ENCODE data around the gene NPAS3. TPM values are rescaled to one million over a fixed set of nuclear protein-coding genes. Genes with fewer than 3 reads are reported as not detected.

The NPAS3 gene
- total RNA-seq, 3 donors from 2014 or later: 0.96 to 4.0 (median 2.0) TPM

- Histone ChIP-seq H3K27me3 (no peaks in the 10 kb centered on the region), H3K36me3 (no peaks in the 10 kb centered on the region), H3K4me1 (no peaks in the 10 kb centered on the region), H3K9me3 (no peaks in the 10 kb centered on the region), H3K27ac (no peak overlapping the region), H3K4me3 (no peak overlapping the region)
- TF ChIP-seq POLR2A (IDR thresholded peaks at IDR 0.05) (no peak), POLR2AphosphoS5 (IDR thresholded peaks at IDR 0.05) (no peak), CTCF (IDR thresholded peaks at IDR 0.05) (no peak)
- intact Hi-C loops (cut with DNase I; ENCODE audit: low total_unique reads): no loop called here
- no peak for DNase-seq (ENCODE audit: low spot score in 2 of 2)
Observed at GRCh38 chr14:33469898-33470297, 531.2 kb downstream of the NPAS3 start.

GRCh38 chr14:33471776-33472175 lies 533.1 kb downstream of the NPAS3 start:
- Histone ChIP-seq H3K9me3 (no peaks in the 10 kb centered on the region), H3K27ac (no peak overlapping the region), H3K4me1 (no peaks in the 10 kb centered on the region), H3K4me3 (no peak overlapping the region), H3K36me3 (no peaks in the 10 kb centered on the region), H3K27me3 (no peaks in the 10 kb centered on the region)
- TF ChIP-seq CTCF (IDR thresholded peaks at IDR 0.05) (no peak), POLR2AphosphoS5 (IDR thresholded peaks at IDR 0.05) (no peak), POLR2A (IDR thresholded peaks at IDR 0.05) (no peak)
- DNase-seq (ENCODE audit: low spot score in 2 of 2): no peak
- intact Hi-C loops (cut with DNase I; ENCODE audit: low total_unique reads): no loop called here

- intact Hi-C loops (cut with DNase I; ENCODE audit: low total_unique reads): no loop called here
- no peak for TF ChIP-seq CTCF (IDR thresholded peaks at IDR 0.05)
- TF ChIP-seq POLR2AphosphoS5 (IDR thresholded peaks at IDR 0.05): no peak
- TF ChIP-seq POLR2A (IDR thresholded peaks at IDR 0.05): no peak
- Histone ChIP-seq H3K4me3 (no peak overlapping the region), H3K9me3 (no peaks in the 10 kb centered on the region), H3K4me1 (no peaks in the 10 kb centered on the region), H3K27me3 (no peaks in the 10 kb centered on the region), H3K27ac (no peak overlapping the region), H3K36me3 (no peaks in the 10 kb centered on the region)
- no peak for DNase-seq (ENCODE audit: low spot score in 2 of 2)
Observed at GRCh38 chr14:33475623-33476022, 536.9 kb downstream of the NPAS3 start.

- DNase-seq (ENCODE audit: low spot score in 2 of 2): no peak
- no peaks in the 10 kb centered on the region for H3K4me1 ChIP-seq
- intact Hi-C loops (cut with DNase I; ENCODE audit: low total_unique reads): no loop called here
- H3K9me3 ChIP-seq: no peaks in the 10 kb centered on the region
- H3K36me3 ChIP-seq: no peaks in the 10 kb centered on the region
- no peaks in the 10 kb centered on the region for H3K27me3 ChIP-seq
- H3K27ac ChIP-seq: no peak overlapping the region
- H3K4me3 ChIP-seq: no peak overlapping the region
- TF ChIP-seq POLR2A (IDR thresholded peaks at IDR 0.05) (no peak), POLR2AphosphoS5 (IDR thresholded peaks at IDR 0.05) (no peak), CTCF (IDR thresholded peaks at IDR 0.05) (no peak)
Observed at GRCh38 chr14:33477797-33478196, 539.1 kb downstream of the NPAS3 start.

- H3K27ac ChIP-seq: no peak overlapping the region
- intact Hi-C loops (cut with DNase I; ENCODE audit: low total_unique reads): no loop called here
- no peaks in the 10 kb centered on the region for H3K36me3 ChIP-seq
- H3K27me3 ChIP-seq: no peaks in the 10 kb centered on the region
- TF ChIP-seq CTCF (IDR thresholded peaks at IDR 0.05): no peak
- TF ChIP-seq POLR2AphosphoS5 (IDR thresholded peaks at IDR 0.05): no peak
- no peak for TF ChIP-seq POLR2A (IDR thresholded peaks at IDR 0.05)
- no peak for DNase-seq (ENCODE audit: low spot score in 2 of 2)
- H3K4me3 ChIP-seq: no peak overlapping the region
- H3K9me3 ChIP-seq: no peaks in the 10 kb centered on the region
- H3K4me1 ChIP-seq: no peaks in the 10 kb centered on the region
Observed at GRCh38 chr14:33480071-33480886, 541.6 kb downstream of the NPAS3 start.

Data from breast epithelium (tissue), 4 donors.